ENCODE measurements around the gene INSRR. TPM values are rescaled to one million over a fixed set of nuclear protein-coding genes. Genes with fewer than 3 reads are reported as not detected.
A peak's percentile ranks its signal among the peaks of the same experiment; 100 is the strongest.

INSRR gene
- total and polyA plus RNA-seq, 2 of the 8 experiments (the other 6 are each of a cell fraction or from before 2014, with no cell fraction given) = 0.02 TPM; not detected in 1

DNA sequence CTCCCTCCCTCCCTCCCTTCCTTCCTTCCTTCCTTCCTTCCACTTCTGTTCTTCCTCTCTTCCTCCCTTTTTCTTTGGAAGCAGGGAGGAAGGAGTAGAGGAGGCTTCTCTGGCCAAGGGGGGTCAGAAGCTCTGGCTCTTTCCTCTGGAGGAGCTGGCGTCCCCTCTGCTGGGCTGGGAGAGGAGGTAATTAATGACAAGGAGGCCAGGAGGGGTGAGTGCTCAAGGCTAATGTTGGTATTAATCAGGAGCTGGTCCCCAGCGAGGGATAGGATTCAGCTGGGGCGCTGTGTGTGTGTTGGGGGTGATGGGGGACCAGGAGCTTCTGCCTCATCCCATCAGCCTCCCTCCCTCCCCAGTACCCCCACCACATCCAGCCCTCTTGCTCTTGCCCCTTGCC, 28.4 kb upstream of the INSRR start:
- no peak overlapping the region for H3K9ac ChIP-seq (replicated peaks in 1 of 4; ENCODE audit: extremely low read depth in 1 of 4, low read depth in 3 of 4, low read length in 3 of 4)
- no peak overlapping the region for H4K5ac ChIP-seq (ENCODE audit: insufficient read length, low read depth, low read length)
- H2BK15ac ChIP-seq (ENCODE audit: low read length) = no peak overlapping the region
- no peak overlapping the region for H3K23ac ChIP-seq (ENCODE audit: insufficient read length)
- no peak overlapping the region for H2BK120ac ChIP-seq (replicated peaks; ENCODE audit: low read depth, low read length)
- 0 out of 2 replicates have a peak overlapping the region, but pooled peaks have one; percentile 26 for H3K18ac ChIP-seq (ENCODE audit: extremely low read depth, low read length)
- H2BK12ac ChIP-seq (ENCODE audit: low read depth, low read length) = 0 out of 2 replicates have a peak overlapping the region, but pooled peaks have one; percentile 18
- ChIA-PET POLR2A (ENCODE audit: partially characterized antibody) (interaction anchor here (0.6 to 2.0 kb wide), 11 partner anchors 10 to 194 kb away, joined by 3 to 10 read pairs (median 4); partner anchors contain the start of genes ISG20L2 and METTL25B), CTCF (ENCODE audit: partially characterized antibody) (interaction anchor here (0.6 to 31.4 kb wide), 17 partner anchors 10 to 344 kb away, joined by 3 to 719 read pairs (median 6); partner anchors contain the start of genes INSRR, LRRC71 and NTRK1)
- H2BK20ac ChIP-seq (ENCODE audit: low read length) = no peak overlapping the region
- H3K27me3 ChIP-seq (replicated peaks in 1 of 4; ENCODE audit: control insufficient read depth in 3 of 4, extremely low read depth in 1 of 4, insufficient read depth in 3 of 4, low read length in 3 of 4) = peaks cover 2 to 41% (median 36%) of the 10 kb centered on the region in 4 experiments
- H3K36me3 ChIP-seq (ENCODE audit: control insufficient read depth in 2 of 4, insufficient read depth in 4 of 4, low read length in 3 of 4) = no peaks in the 10 kb centered on the region
- H3K9me3 ChIP-seq (ENCODE audit: insufficient read depth in 2 of 2, low read depth in 1 of 2, low read length in 1 of 2) = no peaks in the 10 kb centered on the region
- H2AK5ac ChIP-seq (ENCODE audit: low read depth, low read length) = no peak overlapping the region
- H3K79me1 ChIP-seq (ENCODE audit: low read depth, low read length) = no peaks in the 10 kb centered on the region
- H4K20me1 ChIP-seq (replicated peaks in 1 of 2; ENCODE audit: control insufficient read depth in 1 of 2, insufficient read depth in 2 of 2, low read length in 2 of 2) = no peaks in the 10 kb centered on the region
- peaks cover 8 to 37% (median 17%) of the 10 kb centered on the region in 4 experiments for H3K4me1 ChIP-seq (replicated peaks in 1 of 4; ENCODE audit: control insufficient read depth in 3 of 4, insufficient read depth in 4 of 4, low read length in 3 of 4)
- H2AFZ ChIP-seq (ENCODE audit: low read length) = no peak overlapping the region
- no peak overlapping the region for H3K56ac ChIP-seq (replicated peaks; ENCODE audit: insufficient read length, low read depth, low read length)
- DNase-seq (ENCODE audit: low read depth in 1 of 2, low spot score in 2 of 2) = no peak
- H3K27ac ChIP-seq (ENCODE audit: low read depth, low read length) = no peak overlapping the region
- H3K4ac ChIP-seq (replicated peaks; ENCODE audit: insufficient read length, low read depth, low read length) = no peak overlapping the region
- no peak overlapping the region for H4K8ac ChIP-seq (ENCODE audit: extremely low read depth, insufficient read depth, low read length)
- TF ChIP-seq SIRT6 (IDR thresholded peaks at IDR 0.05; ENCODE audit: low read length) (no peak), EZH2 (IDR thresholded peaks at IDR 0.05; ENCODE audit: low read depth, low read length, severe bottlenecking) (no peak)
- no peak overlapping the region for H3K14ac ChIP-seq (ENCODE audit: insufficient read length)
- H3K4me3 ChIP-seq (ENCODE audit: extremely low read depth in 1 of 4, insufficient read depth in 2 of 4, low read depth in 3 of 4, low read length in 4 of 4) = peak overlapping the region in 2 of 4 experiments; percentile 12 to 39; a peak in 3 of 8 replicates
- peaks cover 4% of the 10 kb centered on the region; the same call in 1 of the 2 replicates for H3K23me2 ChIP-seq (ENCODE audit: low read depth, low read length)
- FAIRE-seq = no peak
- no peak overlapping the region for H4K91ac ChIP-seq (replicated peaks; ENCODE audit: insufficient read length, low read length)
- no peak overlapping the region for H2BK5ac ChIP-seq (ENCODE audit: low read depth, low read length)
- no peaks in the 10 kb centered on the region for H3K79me2 ChIP-seq (ENCODE audit: control insufficient read depth in 1 of 2, insufficient read depth in 2 of 2, low read length in 2 of 2)
- WGBS, 2 experiments (ENCODE audit: extremely low coverage in 1 of 2, insufficient coverage in 1 of 2, insufficient read length in 1 of 2, insufficient replicate concordance in 2 of 2, low coverage in 1 of 2, low lambda C conversion rate in 2 of 2, missing lambda C conversion rate in 1 of 2) = 21% methylated on average over 2 of the region's 3 CpGs; no CpG with 5 or more reads in 1 of the 2 experiments
- H3K4me2 ChIP-seq (ENCODE audit: insufficient read depth in 1 of 2, low read depth in 2 of 2, low read length in 2 of 2) = peak overlapping the region; percentile 46 to 54
